HG03097 (cell line): ENCODE data around the gene TRDMT1.

Experiments
- ATAC-seq: cut with Tn5 transposase; IDR thresholded peaks from one replicate; pipeline ENCODE4 v1.9.1; 2021; ENCODE audit not compliant: unreplicated experiment, low FRiP score

Gene TRDMT1

DNA sequence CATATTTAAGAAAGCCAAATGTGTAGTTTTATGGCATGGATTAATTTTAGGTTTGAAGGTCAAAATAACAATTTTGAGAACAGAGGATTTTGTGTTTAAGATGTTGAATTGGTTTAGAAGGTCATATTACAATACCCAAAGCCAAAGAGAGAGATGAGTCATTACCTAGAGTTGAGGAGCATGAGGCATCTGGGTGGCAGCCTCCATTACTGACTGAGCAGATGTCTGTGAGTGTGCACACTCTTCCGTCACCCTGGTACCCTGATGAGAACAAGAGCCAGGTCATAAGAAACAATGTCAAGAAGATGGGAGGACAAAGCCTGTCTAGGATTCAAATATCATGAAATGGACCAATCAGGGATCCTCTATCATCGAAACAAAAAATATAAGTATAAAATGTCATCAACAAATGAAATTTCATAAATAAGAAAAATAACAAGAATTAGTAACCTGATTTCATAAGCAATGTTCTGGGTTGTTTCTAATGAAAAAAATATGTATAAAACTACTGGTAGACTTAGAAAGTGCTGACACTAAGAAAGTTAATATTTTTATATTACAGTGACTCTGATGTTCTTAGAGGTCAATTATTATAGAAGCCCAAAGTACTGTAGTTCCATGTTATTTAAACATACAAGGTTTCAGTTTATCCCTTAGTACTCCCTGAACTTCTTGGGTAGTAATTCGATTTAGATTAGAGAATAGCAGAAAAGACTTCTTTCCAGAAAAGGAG lies 91.8 kb downstream of the TRDMT1 start:
- no peak for ATAC-seq

DNA sequence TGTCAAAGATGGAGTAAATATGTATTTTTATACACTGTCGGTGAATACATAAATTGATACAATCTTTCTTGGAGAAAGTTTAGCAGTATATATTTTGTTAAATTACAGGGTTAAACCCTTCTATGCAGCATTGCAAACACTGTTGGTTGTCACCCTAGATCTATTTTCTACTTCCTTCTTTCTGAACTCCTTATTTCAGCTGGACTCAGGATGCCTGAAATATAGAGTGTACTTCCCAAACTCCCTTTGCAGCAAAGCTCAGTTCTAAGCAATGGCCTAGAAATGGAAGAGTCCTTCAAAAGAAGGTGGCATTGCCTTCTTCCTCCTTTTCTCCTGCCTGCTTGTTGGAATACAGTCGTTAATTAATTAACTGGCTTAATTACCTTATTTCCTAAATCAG lies 92.4 kb downstream of the TRDMT1 start:
- ATAC-seq: no peak

DNA sequence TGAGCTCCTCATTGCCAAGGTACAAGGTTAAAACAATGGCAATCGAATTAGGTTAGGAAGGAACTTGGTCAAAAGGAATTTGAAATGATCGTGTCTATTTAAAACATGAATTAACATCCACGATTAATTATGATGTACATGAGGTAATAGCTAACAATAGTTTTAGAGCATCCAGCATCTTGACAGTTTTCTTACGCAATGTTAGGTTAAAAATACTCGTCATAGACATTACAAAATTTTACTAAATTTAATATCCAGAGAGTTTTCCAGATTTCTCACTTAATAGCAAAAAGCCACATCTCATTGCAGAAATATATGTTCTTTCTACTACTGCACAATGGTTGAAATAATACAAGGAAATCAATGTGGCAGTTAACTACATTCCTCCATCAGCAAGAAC lies 94.5 kb downstream of the TRDMT1 start:
- no peak for ATAC-seq

DNA sequence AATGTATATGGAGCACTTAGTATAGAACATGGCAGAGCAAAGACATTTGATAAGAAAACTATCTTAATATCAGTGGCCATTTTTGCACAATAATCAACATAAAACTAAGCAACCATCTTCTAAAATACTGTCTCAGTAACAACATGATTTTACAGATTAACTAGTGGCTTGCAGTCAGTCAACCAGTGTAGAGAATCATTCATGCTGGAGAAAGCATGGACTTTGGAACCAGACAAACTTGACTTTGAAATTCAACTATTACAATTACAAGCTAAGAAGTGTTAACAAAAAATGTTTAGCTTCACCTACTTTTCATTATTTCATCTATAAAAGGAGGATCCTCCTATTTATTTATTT lies 99.6 kb downstream of the TRDMT1 start:
- ATAC-seq: no peak

DNA sequence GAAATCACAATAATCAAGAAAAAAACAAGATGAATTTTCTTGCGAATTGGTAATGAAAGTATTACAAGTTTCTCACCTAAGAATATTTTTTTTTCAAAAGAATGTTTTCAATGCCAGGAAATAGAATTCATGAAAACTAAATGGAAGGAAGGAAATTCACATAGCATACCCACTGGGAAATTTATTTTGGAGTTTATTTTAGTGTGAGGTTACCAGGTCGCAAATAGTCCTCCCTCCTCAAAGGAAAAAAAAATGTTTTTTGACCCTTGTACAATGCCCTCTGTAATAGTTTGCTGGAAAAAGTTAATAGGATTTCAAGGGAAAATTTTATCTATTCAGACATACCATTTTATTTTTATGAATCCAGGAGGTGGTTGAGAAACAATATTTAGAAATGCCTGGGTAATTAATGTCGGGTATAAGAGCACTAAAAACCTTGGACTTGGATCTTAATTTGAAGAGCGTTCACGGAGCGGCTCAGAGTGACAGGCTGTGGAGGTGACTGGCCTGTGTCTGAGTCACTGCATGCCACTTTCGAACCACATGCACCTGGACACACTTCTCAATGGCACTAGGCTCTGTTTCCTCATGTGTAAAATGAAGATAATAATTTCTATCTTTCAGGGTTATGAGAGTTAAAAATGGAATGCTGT lies 100.1 kb downstream of the TRDMT1 start:
- no peak for ATAC-seq

DNA sequence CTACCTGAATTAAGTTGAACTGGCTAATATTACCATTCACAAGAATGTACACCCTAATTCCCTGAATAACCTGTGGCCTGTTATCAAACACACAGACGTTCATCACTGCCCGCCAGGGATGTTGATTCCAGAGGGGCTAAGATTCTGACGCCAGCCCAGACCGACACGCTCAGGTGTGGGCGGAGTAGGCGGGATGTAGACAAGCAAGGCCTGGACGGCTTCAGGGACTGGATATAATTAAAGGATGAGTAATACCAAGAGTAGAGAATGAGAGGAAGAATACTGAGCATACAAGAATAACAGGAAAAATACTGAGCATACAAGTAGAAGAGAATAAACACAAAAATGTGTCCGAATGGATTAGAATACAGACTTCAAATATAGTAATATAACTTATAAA lies 100.9 kb downstream of the TRDMT1 start:
- ATAC-seq: no peak

DNA sequence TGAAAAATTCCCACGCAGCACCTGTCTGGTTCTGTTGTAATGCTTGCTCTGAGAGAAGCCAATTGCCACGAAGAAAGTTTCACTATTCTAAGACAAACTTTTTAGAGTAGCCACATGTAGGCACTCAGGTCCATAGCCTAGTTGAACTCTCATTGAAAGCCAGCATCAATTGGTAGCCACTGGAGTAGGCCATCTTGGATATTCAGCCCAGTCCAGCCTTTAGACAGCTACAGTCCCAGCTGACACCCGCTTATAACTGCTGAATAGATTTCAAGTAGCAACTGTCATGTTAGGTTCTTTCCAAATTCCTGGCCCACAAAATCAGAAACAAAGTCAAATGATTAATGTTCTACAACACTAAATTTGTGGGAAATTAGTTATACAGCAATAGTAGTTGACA lies 103.5 kb downstream of the TRDMT1 start:
- no peak for ATAC-seq
